Brain pericyte (primary cell): ENCODE data around the gene DENND5B.
"Not testable (repeated sequence)": the region's sequence is repeated elsewhere in the genome, so short reads cannot be mapped to it uniquely, and the experiment has no call there.

Experiments
- DNase-seq: peaks from one replicate; pipeline ENCODE4 v3.0.0-alpha.2; 2012; ENCODE audit warnings: low read depth, low spot score

The DENND5B gene

GRCh38 chr12:31591380-31591901, 505 bp upstream of the DENND5B start:
- DNase-seq, result no peak

DNA sequence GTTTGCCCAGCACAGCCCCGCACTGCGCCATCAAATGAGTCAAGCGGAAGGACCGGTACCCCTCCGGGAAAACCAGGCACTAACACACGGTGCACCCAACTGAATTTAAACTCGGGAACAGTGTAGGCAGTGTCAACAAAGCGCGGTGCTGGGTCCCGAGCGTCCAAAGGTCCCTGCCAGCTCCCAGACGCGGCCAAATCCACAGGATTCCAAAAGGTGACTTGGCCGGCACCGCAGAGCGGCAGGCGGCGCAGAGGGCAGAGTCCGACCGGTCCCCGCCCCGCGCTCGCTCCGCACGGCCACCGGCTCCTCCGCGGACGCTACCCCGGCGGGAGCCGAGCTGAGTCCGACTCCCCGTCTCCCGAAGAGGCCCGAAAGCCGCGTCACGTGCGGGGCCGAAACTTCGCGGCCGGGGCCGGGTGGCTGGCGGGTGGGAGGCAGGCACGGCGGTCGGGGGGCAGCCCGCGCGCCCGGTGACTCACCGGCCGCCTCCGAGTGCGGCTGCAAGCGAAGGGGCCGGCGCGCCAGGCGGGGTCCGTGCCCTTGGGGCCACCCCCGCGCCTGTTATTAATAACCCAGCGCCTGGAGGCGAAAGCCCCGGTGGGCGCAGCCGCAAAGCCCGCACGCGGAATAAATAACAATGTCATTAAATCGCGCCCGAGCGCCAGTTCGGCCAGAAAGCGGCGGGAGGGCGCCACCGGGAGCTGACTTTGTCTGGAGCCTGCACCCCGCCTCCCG, 863 bp downstream of the DENND5B start:
- no peak for DNase-seq

DNA sequence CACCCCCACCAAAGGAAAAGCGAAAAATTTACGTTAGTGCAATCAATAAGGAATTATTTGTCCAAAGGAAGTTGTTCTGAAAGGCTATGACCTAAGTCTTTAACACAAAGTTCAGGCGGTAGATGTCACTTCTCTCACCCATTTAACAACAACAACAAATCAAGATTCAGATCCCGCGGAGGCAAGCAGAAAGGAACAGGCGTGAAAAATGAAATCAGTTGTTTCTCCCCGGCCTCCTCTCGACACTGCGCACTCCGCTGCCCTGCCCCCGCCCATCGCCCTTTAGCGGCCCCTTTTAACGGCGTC, 1.4 kb downstream of the DENND5B start:
- no peak for DNase-seq

DNA sequence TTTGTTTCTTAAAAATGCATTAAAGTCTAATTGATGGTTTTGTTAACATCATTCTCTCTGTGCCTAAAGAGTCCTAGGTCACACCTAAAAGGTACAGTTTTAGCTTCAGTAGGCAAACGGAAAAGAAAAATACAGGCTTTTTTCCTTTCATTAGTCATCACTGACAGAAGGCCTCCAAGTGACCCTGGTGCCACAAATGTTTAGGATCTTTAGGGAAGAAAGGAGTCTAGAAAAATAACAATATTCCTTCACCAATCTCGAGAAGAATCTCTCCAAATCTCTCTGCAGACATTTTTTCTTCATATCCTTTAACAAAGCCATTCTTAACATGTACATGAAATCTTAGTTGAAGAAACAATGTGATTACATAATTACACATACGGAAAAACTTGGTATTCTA, 2.0 kb downstream of the DENND5B start:
- no peak for DNase-seq

GRCh38 chr12:31586728-31587127, 4.2 kb downstream of the DENND5B start:
- DNase-seq, result no peak

- DNase-seq, result no peak
Measured at GRCh38 chr12:31585895-31586294, 5.0 kb downstream of the DENND5B start.

DNA sequence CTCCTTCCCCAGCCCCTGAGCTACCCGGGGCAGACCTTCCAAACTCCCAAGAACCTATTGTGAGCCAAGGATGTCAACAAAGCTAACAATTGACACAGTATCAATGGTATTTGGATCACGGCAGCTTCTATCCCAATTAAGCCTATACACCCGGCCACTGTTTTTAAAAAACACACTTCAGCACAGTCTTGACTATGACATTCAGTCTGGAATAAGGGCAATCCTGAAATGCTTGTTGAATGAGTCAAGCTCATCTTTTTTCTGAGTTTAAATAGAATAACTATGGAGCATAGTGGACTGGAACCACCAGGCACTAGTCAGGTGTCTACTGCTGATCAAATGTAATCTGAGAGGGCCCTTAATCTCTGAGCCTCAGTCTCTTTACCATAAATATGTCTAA, 5.7 kb downstream of the DENND5B start:
- no peak for DNase-seq

DNA sequence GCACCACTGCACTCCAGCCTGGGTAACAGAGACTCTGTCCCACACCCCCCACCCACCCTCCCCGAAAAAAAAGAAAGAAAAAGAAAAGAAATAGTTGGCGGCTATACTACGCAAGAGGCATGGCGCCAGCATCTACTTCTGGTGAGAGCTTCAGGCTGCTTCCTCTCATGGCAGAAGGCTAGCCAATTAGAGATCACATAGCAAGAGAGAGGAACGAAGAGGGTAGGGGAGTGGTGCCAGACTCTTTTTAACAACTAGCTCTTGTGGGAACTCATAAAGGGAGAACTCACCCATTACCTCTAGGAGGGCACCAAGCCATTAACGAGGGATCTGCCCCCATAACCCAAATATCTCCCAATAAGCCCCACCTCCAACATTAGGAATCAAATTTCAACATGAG, 6.2 kb downstream of the DENND5B start:
- DNase-seq, result no peak

GRCh38 chr12:31583878-31584277, 7.1 kb downstream of the DENND5B start:
- no peak for DNase-seq

DNA sequence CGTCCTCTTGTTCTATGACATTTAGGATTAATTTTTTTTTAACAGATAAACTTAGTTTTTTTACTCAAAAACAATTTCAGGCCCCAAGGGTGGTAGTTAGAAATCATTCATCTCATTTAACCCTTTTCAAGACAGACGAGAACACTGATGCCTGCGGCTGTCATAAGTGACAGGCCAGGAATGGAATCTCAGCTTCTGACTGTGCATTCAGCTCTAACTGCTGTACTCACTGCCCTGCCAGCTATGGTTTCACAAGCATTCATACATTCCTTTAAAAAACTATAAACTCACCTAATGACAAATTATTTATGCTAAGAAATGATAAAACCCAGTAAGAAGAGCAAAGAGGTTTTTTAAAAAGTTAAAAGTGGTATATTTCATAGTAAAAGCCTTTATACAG, 8.8 kb downstream of the DENND5B start:
- no peak for DNase-seq

DNA sequence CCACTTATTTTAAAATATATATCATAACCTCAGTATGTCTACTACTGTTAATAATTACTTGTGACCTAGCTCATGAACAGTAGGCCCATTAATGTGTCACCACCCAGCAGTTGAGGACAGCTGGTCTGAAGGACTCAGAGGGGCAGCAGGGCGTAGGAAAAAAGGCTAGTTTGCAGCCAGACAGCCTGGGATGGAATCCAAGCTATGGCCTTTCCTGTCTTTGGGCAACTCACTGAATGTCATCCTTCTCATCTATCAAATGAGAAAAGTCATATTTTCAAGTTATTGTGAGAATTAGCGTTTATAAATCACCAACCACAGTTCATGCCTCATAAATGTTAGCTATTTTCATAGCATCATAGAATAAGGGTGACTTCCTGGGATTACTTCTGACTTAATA, 12.3 kb downstream of the DENND5B start:
- DNase-seq, result no peak

DNA sequence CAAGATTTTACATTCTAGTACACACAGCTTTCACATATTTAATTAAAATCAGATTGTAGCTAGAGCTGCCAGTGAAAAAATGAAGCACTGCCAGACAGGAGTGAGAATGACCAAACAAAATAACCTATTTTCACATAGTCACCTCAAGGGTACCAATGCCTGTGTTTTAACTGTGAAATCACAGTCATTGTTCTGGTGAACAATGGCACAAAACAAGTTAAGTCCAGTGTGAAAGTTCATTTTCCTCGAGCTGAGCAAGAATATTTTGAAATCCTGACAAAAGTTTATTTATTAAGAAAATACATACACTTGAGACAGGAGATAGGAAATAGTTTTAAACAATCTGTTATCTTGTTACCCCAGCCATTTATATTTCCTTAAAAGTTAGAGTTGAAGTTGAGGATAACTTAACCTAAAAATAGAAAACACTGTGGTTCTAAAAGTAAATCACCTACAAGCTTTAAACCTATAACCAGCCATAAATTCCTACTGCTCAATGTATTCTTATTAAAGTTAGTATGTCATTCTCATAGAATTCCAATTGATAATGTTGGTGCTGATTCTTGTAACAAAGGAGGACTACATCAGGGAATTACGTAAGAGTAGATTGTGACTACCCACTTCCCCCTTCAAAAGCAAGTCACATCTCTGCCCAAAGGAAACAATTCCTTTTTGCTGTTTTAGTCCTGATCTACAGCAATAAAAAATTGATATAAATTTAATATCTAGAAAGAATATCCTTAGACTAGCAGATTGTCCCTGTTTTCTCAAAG, 15.9 kb downstream of the DENND5B start:
- no peak for DNase-seq

DNA sequence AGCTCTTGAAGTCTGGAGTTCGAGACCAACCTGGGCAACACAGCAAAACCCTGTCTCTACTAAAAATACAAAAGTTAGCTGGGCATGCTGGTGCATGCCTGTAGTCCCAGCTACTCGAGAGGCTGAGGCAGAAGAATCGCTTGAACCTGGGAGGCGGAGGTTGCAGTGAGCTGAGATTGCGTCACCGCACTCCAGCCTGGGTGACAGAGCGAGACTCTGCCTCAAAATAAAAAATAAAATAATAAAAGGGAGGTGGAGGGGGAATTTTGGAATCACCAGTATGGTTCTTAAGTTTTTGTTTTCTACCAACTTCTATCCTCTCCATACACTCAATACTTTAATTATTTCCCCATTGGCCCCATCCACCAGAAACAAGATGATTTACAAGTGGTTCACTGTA, 16.6 kb downstream of the DENND5B start:
- not testable (repeated sequence) for DNase-seq

GRCh38 chr12:31572900-31573600, 17.9 kb downstream of the DENND5B start:
- no peak for DNase-seq

- no peak for DNase-seq
Measured at GRCh38 chr12:31570880-31571279, 20.1 kb downstream of the DENND5B start.

- not testable (repeated sequence) for DNase-seq
Measured at GRCh38 chr12:31569517-31569916, 21.4 kb downstream of the DENND5B start.

GRCh38 chr12:31568498-31568897, 22.4 kb downstream of the DENND5B start:
- no peak for DNase-seq

- no peak for DNase-seq
Measured at GRCh38 chr12:31567029-31567428, 23.9 kb downstream of the DENND5B start.

DNA sequence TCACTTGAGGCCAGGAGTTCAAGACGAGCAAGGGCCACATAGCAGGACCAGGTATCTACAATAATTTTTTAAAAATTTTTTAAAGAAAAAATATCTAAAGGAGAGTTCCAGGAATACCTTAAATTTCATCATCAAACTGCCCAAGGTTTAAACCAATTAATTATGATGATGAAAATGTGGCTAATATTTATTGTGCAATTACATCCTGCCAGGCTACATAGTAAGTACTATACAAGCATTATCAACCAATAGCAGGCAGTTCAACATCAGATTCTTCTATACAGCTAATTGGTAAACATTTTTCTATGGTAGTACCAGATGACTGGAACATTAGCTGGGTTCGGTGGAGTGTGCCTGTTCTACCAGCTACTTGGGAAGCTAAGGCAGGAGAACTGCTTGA, 24.4 kb downstream of the DENND5B start:
- no peak for DNase-seq

DNA sequence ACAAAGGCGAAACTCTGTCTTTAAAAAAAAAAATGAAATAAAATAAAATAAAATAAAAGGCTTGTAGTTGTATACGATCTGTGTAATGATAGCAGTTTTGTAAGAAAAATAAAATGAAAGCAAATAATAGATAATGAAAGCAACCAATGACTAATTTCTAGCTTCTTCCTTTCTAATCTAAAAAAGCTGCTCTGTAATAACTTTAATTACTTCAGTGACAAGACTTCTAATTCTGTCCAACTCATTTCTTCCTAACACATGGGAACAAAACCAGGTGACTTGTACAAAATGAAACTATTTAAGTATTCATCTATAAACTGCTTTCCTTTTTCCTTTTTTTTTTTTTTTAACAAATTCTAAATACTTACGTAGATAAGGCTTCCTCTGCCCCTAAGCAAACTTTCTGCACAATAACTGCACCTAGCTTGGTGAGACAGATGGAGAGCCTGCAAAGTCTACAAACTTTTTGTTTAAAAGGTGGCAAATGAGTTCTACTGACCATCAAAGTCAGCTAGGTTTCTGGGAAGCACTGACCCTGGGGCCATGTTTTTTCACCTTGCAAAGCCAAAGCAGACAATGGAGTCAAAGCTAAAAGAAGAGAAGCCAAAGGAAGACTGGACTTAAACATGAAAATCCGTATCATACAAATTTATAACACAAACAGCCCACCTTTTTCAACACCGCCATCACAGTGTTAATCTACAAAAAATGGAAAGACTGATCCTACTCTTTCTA, 28.2 kb downstream of the DENND5B start:
- no peak for DNase-seq

GRCh38 chr12:31560516-31560915, 30.4 kb downstream of the DENND5B start:
- no peak for DNase-seq

GRCh38 chr12:31558521-31558920, 32.4 kb downstream of the DENND5B start:
- DNase-seq, result no peak
